HG02642 (cell line): Measurements from ENCODE around the gene C2orf80.
"Not testable (repeated sequence)": the region's sequence is repeated elsewhere in the genome, so short reads cannot be mapped to it uniquely, and the experiment has no call there.

Experiments used
- ATAC-seq: cut with Tn5 transposase; IDR thresholded peaks from one replicate; pipeline ENCODE4 v1.9.1; 2021; ENCODE audit warnings: mild to moderate bottlenecking; ENCODE audit not compliant: unreplicated experiment, poor library complexity

C2orf80 gene

DNA sequence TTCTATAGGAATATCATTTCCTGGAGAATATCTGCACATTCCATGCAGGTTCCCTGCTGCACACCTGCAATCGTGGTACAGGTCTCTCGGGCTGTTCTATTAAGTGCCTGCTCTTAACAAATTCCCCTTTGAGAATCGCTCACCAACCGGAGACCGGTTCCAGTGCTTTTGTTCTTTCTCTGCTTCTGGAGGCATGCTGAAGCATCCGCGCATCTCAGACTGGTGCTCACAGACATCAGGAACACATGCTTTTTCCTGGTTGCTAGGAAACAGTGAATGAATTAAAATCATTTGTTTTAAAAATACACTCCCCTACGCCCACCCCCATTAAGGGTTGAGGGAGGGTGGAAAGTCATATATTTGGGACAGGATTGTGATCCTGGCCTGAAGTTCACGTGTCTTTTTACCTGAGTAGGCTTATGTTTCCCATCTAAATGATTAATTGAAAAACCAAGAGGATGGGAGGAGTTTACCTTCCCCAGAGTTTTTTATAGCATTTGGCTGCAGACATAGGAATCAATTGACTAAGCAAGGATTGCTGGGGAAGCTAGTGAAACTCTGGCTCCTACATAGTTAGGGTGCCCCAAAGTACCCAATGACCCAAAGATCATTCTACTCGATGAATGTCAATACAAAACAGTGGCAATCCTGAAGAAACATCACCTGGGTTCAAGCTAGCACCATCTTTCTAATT, at the start of gene C2orf80:
Gene C2orf80, minus strand, starts transcription at position 221 of the 694 bp plus-strand sequence. CDS start 3,044 bp downstream, outside the sequence.
- no peak for ATAC-seq

DNA sequence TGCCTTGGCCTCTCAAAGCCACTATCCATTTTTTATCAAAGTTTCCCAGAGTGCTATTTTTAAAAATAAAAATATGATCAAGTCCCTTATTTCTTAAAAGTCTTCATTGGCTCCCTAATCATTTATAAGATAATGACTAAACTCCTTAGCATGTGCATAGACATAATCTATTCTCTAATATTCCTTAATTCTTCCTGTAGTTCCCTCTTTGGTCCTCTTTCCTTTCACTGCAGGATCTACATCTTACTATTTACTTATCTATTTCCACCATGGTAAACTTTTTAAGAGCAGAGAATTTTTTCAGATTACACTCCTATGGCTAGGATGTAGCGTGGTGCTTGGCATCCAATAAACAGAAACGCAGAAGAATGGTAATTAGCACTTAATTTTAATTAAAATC, 46.0 kb upstream of the C2orf80 start:
- ATAC-seq = no peak

GRCh38 chr2:208234786-208235185, 45.0 kb upstream of the C2orf80 start:
- ATAC-seq = no peak

DNA sequence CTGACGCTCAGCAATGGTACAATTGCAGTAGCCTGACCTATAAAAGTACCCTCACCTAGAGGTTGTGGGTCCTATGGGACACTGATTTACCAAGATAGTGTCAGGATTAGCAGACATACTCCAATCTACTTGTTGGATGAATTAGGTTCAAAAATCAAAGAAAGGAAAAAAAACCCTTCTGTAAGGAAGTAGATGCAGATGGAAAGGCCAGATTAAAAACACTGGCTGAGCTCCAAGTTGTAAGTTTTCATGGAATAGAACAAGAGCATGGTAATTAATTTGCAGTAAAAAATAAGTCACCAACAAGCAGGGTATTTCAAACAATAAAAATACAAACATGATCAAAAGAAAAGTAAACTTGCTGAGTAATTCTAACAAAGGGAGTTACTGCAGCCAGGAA, 38.6 kb upstream of the C2orf80 start:
- ATAC-seq = no peak

- ATAC-seq = no peak
Measured at GRCh38 chr2:208227581-208228232, 37.9 kb upstream of the C2orf80 start.

- no peak for ATAC-seq
Measured at GRCh38 chr2:208224802-208225201, 35.0 kb upstream of the C2orf80 start.

- no peak for ATAC-seq
Measured at GRCh38 chr2:208222351-208222750, 32.5 kb upstream of the C2orf80 start.

GRCh38 chr2:208221873-208222272, 32.0 kb upstream of the C2orf80 start:
- ATAC-seq = not testable (repeated sequence)

- no peak for ATAC-seq
Measured at GRCh38 chr2:208210688-208211451, 21.0 kb upstream of the C2orf80 start.

DNA sequence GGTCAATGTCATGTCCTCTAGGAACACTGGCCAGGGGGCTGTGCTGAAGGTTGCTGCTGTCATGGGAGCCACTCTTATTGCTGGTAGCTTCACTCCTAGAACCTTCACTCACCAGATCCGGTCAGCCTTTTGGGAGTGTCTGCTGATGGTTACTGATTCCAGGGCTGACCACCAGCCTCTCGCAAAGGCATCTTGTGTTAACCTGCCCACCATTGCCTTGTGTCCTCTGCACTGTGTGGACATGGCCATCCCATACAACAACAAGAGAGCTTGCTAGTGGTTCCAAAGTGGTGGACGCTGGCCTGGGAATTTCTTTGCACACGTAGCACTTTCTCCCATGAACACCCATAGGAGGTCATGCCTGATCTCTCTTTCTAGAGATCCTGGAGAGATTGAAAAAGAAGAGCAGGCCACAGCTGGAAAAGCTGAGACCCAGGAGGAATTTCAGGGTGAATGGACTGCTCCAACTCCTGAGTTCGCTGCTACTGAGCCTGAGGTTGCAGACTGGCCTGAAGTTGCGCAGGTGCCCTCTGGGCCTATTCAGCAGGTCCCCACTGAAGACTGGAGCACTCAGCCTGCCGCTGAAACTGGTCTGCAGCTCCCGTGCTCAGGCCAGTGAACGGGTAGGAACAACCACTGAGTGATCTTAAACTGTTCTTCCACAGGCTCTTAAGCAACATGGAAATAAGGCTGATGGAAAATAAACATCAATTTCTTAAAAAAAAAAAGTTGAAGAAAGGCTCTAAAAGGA, 18.7 kb upstream of the C2orf80 start:
- no peak for ATAC-seq

- ATAC-seq = no peak
Measured at GRCh38 chr2:208207769-208208168, 17.9 kb upstream of the C2orf80 start.

GRCh38 chr2:208204166-208204565, 14.3 kb upstream of the C2orf80 start:
- ATAC-seq = no peak

DNA sequence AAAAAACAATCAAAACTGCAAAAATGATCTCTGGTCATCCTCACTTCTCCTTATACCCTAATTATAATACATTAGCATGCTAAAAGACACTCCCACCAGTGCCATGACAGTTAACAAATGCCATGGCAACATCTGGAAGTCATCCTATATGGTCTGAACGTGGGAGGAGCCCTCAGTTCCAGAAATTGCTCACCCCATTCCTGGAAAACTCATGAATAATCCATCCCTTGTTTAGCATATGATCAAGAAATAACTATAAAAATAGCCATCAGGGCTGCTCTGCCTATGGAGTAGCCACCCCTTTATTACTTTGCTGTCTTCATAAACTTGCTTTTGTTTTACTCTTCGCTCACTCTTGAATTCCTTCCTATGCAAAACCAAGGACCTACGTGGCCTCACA, 5.7 kb upstream of the C2orf80 start:
- ATAC-seq = no peak

- no peak for ATAC-seq
Measured at GRCh38 chr2:208192611-208193236, 2.9 kb upstream of the C2orf80 start.

- ATAC-seq = no peak
Measured at GRCh38 chr2:208189069-208189809, 591 bp downstream of the C2orf80 start.

DNA sequence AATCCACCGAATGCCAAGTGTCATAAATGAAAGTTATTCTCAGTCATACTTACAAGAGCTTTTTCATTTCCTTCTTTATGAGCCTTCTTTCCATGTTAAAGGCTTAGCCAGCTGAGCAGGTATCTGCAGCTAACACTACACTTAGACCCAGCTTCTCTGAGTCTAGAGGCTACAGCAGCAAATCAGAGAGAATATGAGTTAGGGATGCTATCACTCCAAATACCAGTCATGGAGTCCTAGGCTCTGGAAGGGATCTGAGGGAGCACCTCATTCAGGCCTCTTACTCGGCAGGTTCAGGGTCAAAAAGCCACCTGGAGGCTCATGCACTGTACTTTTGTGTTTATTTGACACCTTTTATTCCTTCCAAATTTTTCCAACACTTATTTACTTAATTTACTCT, 2.9 kb downstream of the C2orf80 start:
- no peak for ATAC-seq

GRCh38 chr2:208186465-208186864, 3.4 kb downstream of the C2orf80 start:
- ATAC-seq = no peak

DNA sequence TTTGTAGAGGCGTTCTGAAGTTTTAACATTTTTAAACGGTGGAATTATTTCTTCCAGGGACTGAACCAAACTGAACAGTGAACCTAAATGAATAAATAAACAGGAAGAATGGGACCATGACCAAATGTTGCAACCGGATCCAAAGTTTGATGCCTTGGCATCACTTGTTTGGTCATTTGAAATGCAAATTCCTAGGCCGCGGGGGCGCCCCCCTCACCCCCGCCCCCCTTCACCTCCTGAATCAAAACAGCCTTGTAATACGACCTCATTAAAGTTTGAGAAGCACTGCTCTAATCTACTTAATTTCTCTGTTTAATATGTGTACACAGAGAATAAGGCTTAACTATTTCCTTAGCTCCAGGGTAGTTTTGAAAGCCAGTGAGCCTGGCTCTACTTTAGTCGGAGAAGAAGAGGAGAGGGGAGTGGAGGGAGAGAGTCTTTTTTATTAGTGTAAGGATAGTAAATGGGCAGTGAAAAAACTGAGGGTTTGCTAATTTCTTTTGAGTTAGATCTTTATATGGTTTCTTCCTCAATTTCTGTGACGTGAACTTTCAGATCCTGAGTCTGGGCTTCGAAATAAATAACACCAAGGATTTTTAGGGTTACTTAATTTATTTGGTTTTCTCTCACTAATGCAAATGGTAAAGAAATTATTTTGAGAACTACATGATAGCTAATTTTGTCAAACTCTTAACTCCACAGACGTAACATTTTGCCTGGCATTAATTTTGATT, 5.7 kb downstream of the C2orf80 start:
- ATAC-seq = no peak

- no peak for ATAC-seq
Measured at GRCh38 chr2:208183526-208183925, 6.3 kb downstream of the C2orf80 start.
